Left ventricle myocardium inferior (tissue), 1 donor: ENCODE results near the gene TMEM95. TPM values are rescaled to one million over a fixed set of nuclear protein-coding genes. Genes with fewer than 3 reads are reported as not detected.
"Not testable (repeated sequence)": the region's sequence is repeated elsewhere in the genome, so short reads cannot be mapped to it uniquely, and the experiment has no call there.

Experiments
- DNase-seq: peaks from one replicate; pipeline ENCODE4 v3.0.0-alpha.2; 2020
- H3K27ac ChIP-seq: fragments of 200-600 bp; replicated peaks from 2 replicates; pipeline ENCODE4 v1.8.0; 2021
- H3K27me3 ChIP-seq: fragments of 200-600 bp; 2 replicates; pipeline ENCODE4 v1.8.0; 2021; ENCODE audit warnings: low read depth
- H3K36me3 ChIP-seq: fragments of 200-600 bp; 2 replicates; pipeline ENCODE4 v1.8.0; 2021
- H3K4me1 ChIP-seq: fragments of 200-600 bp; 2 replicates; pipeline ENCODE4 v1.8.0; 2021
- H3K4me3 ChIP-seq: fragments of 200-600 bp; 2 replicates; pipeline ENCODE4 v1.8.0; 2021; ENCODE audit warnings: mild to moderate bottlenecking, moderate library complexity
- H3K9me3 ChIP-seq: fragments of 200-600 bp; replicated peaks from 2 replicates; pipeline ENCODE4 v1.8.0; 2021
- CTCF ChIP-seq: fragments of 200-600 bp; IDR thresholded peaks from 2 replicates; pipeline ENCODE4 v1.8.0; 2021; ENCODE audit warnings: antibody characterized with exemption, mild to moderate bottlenecking, borderline replicate concordance
- intact Hi-C: fragments of 100-400 bp; cut with micrococcal nuclease; formaldehyde crosslinking; loops from one replicate; pipeline ENCODE4 v1.11.0; 2022
- total RNA-seq: library from RNA; stranded (reverse); fragmentation: NEBNext Ultra II Directional; extraction: Animal tissue kit (Norgen Biotek cat#: 25700); gene quantifications from one replicate; pipeline ENCODE4 v1.2.1, GENCODE V29; 2021
- donor health status: DM: no; HTN: yes; CAD: no; lungs with severe emphysema.

The TMEM95 gene
- total RNA-seq, 1 donor from 2014 or later, result not detected

- Histone ChIP-seq H3K4me1 (no peaks in the 10 kb centered on the region), H3K4me3 (peak within 1 kb of the TSS; percentile 21), H3K27me3 (peaks cover 82% of the 10 kb centered on the region), H3K9me3 (no peaks in the 10 kb centered on the region), H3K27ac (no peak within 1 kb of the TSS), H3K36me3 (no peaks in the 10 kb centered on the region)
- no peak for DNase-seq
- intact Hi-C loops, result no loop called here
- no peak for TF ChIP-seq CTCF
Observed at GRCh38 chr17:7336240-7337175, 18.4 kb upstream of the TMEM95 start, which contains the start of gene ACAP1. TSS of gene ACAP1 (plus strand) at chr17:7336529. CDS start at chr17:7336735, 206 bp downstream.

GRCh38 chr17:7337600-7337999 is 17.4 kb upstream of the TMEM95 start:
- H3K27ac ChIP-seq, intact Hi-C loops, H3K9me3 ChIP-seq, H3K4me1 ChIP-seq, DNase-seq, H3K4me3 ChIP-seq, H3K36me3 ChIP-seq: not testable (repeated sequence)
- peaks cover 87% of the 10 kb centered on the region for H3K27me3 ChIP-seq

GRCh38 chr17:7340179-7340578 is 14.8 kb upstream of the TMEM95 start:
- intact Hi-C loops, result loop anchor here (10.0 kb wide), 1 partner anchor 65 kb away; no protein-coding TSS in a partner anchor
- no peaks in the 10 kb centered on the region for H3K36me3 ChIP-seq
- H3K4me3 ChIP-seq, result no peak overlapping the region
- no peaks in the 10 kb centered on the region for H3K4me1 ChIP-seq
- peaks cover 68% of the 10 kb centered on the region for H3K27me3 ChIP-seq
- no peaks in the 10 kb centered on the region for H3K9me3 ChIP-seq
- no peak for DNase-seq
- H3K27ac ChIP-seq, result no peak overlapping the region
- TF ChIP-seq CTCF, result no peak

- no peak overlapping the region for H3K4me3 ChIP-seq
- H3K27me3 ChIP-seq, result peaks cover 51% of the 10 kb centered on the region
- H3K27ac ChIP-seq, result no peak overlapping the region
- no peaks in the 10 kb centered on the region for H3K4me1 ChIP-seq
- no peaks in the 10 kb centered on the region for H3K36me3 ChIP-seq
- intact Hi-C loops, result loop anchor here (10.0 kb wide), 1 partner anchor 67 kb away; no protein-coding TSS in a partner anchor
- no peak for DNase-seq
- no peak for TF ChIP-seq CTCF
- H3K9me3 ChIP-seq, result no peaks in the 10 kb centered on the region
Observed at GRCh38 chr17:7341842-7342241, 13.1 kb upstream of the TMEM95 start.

- H3K27me3 ChIP-seq, result peaks cover 37% of the 10 kb centered on the region
- H3K4me3 ChIP-seq, result no peak overlapping the region
- no peaks in the 10 kb centered on the region for H3K9me3 ChIP-seq
- TF ChIP-seq CTCF, result no peak
- H3K27ac ChIP-seq, result no peak overlapping the region
- no peaks in the 10 kb centered on the region for H3K36me3 ChIP-seq
- no peak for DNase-seq
- H3K4me1 ChIP-seq, result no peaks in the 10 kb centered on the region
- intact Hi-C loops, result loop anchor here (10.0 kb wide), 1 partner anchor 68 kb away; no protein-coding TSS in a partner anchor
Observed at GRCh38 chr17:7343250-7343649, 11.7 kb upstream of the TMEM95 start.
